ENCODE measurements around the gene FAM120A. TPM values are rescaled to one million over a fixed set of nuclear protein-coding genes. Genes with fewer than 3 reads are reported as not detected.

Gene FAM120A
- total RNA-seq, 1 experiment from 2014 or later: 53.3 TPM

DNA sequence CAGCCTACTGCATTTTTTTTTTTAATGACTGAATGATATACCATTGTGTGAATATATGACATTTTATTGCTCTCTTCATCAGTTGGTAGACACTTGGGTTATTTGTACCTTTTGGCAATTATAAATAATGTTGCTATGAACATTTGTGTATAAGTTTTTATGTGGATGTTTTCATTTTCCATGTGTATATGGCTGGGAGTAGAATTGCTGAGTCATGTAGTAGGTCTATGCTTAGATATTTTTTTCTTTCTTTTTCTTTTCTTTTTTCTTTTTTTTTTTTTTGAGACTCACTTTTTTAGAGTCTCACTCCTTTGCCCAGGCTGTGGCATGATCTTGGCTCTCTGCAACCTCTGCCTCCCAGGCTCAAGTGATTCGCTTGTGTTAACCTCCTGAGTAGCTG lies 34.8 kb downstream of the FAM120A start (continued):
- no peak for TF ChIP-seq FOXP1 (CRISPR knock-in tag; IDR thresholded peaks at IDR 0.05; ENCODE audit: borderline replicate concordance)
- TF ChIP-seq, protein P1, sequence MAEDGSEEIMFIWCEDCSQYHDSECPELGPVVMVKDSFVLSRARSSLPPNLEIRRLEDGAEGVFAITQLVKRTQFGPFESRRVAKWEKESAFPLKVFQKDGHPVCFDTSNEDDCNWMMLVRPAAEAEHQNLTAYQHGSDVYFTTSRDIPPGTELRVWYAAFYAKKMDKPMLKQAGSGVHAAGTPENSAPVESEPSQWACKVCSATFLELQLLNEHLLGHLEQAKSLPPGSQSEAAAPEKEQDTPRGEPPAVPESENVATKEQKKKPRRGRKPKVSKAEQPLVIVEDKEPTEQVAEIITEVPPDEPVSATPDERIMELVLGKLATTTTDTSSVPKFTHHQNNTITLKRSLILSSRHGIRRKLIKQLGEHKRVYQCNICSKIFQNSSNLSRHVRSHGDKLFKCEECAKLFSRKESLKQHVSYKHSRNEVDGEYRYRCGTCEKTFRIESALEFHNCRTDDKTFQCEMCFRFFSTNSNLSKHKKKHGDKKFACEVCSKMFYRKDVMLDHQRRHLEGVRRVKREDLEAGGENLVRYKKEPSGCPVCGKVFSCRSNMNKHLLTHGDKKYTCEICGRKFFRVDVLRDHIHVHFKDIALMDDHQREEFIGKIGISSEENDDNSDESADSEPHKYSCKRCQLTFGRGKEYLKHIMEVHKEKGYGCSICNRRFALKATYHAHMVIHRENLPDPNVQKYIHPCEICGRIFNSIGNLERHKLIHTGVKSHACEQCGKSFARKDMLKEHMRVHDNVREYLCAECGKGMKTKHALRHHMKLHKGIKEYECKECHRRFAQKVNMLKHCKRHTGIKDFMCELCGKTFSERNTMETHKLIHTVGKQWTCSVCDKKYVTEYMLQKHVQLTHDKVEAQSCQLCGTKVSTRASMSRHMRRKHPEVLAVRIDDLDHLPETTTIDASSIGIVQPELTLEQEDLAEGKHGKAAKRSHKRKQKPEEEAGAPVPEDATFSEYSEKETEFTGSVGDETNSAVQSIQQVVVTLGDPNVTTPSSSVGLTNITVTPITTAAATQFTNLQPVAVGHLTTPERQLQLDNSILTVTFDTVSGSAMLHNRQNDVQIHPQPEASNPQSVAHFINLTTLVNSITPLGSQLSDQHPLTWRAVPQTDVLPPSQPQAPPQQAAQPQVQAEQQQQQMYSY (CRISPR knock-in tag; IDR thresholded peaks at IDR 0.05): no peak

DNA sequence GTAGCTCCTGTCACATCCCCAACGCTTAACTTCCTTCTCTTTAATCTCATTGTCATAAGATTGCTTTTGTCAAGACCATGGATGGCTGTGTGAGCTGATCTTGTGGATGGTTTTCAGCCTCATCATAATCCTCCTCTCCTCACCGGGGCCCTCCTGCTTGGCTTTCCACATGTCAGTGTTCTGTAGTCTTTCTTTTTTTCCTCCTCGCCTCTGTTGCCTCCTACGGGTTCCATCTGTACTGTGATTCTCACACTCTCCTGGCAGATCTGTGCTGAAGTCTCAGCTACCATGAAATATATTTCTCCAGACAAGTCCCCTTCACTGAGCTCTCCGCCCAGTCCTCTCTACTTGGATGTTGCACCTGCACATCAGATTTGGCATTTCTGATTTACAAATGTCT lies 36.8 kb downstream of the FAM120A start:
- Mint-ChIP-seq H3K27ac (peak overlapping the region; percentile 1; the same call in 1 of the 2 replicates), H3K4me3 (no peak overlapping the region), H3K9me3 (no peaks in the 10 kb centered on the region), H3K27me3 (ENCODE audit: low read depth) (no peaks in the 10 kb centered on the region), H3K4me1 (peaks cover 5% of the 10 kb centered on the region; the same call in 1 of the 2 replicates), H3K36me3 (peaks cover 40% of the 10 kb centered on the region)
- ATAC-seq (no peak), DNase-seq (ENCODE audit: low spot score) (no peak)
- CTCF ChIA-PET: no interaction called here
- POLR2A ChIA-PET: no interaction called here
- TF ChIP-seq ZNF317 (CRISPR knock-in tag; IDR thresholded peaks at IDR 0.05; ENCODE audit: borderline replicate concordance, low read depth) (no peak), SMAD3 (CRISPR knock-in tag; IDR thresholded peaks at IDR 0.05; ENCODE audit: borderline replicate concordance) (no peak), CBFB (CRISPR knock-in tag; IDR thresholded peaks at IDR 0.05; ENCODE audit: low read depth) (no peak), PRRX2 (CRISPR knock-in tag; IDR thresholded peaks at IDR 0.05) (no peak), SMAD4 (CRISPR knock-in tag; IDR thresholded peaks at IDR 0.05) (no peak)
- TF ChIP-seq, protein P2, sequence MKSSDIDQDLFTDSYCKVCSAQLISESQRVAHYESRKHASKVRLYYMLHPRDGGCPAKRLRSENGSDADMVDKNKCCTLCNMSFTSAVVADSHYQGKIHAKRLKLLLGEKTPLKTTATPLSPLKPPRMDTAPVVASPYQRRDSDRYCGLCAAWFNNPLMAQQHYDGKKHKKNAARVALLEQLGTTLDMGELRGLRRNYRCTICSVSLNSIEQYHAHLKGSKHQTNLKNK (CRISPR knock-in tag; IDR thresholded peaks at IDR 0.05): no peak
- TF ChIP-seq, protein P3, sequence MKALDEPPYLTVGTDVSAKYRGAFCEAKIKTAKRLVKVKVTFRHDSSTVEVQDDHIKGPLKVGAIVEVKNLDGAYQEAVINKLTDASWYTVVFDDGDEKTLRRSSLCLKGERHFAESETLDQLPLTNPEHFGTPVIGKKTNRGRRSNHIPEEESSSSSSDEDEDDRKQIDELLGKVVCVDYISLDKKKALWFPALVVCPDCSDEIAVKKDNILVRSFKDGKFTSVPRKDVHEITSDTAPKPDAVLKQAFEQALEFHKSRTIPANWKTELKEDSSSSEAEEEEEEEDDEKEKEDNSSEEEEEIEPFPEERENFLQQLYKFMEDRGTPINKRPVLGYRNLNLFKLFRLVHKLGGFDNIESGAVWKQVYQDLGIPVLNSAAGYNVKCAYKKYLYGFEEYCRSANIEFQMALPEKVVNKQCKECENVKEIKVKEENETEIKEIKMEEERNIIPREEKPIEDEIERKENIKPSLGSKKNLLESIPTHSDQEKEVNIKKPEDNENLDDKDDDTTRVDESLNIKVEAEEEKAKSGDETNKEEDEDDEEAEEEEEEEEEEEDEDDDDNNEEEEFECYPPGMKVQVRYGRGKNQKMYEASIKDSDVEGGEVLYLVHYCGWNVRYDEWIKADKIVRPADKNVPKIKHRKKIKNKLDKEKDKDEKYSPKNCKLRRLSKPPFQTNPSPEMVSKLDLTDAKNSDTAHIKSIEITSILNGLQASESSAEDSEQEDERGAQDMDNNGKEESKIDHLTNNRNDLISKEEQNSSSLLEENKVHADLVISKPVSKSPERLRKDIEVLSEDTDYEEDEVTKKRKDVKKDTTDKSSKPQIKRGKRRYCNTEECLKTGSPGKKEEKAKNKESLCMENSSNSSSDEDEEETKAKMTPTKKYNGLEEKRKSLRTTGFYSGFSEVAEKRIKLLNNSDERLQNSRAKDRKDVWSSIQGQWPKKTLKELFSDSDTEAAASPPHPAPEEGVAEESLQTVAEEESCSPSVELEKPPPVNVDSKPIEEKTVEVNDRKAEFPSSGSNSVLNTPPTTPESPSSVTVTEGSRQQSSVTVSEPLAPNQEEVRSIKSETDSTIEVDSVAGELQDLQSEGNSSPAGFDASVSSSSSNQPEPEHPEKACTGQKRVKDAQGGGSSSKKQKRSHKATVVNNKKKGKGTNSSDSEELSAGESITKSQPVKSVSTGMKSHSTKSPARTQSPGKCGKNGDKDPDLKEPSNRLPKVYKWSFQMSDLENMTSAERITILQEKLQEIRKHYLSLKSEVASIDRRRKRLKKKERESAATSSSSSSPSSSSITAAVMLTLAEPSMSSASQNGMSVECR (CRISPR knock-in tag; IDR thresholded peaks at IDR 0.05; ENCODE audit: borderline replicate concordance): no peak
- TF ChIP-seq, protein P4, sequence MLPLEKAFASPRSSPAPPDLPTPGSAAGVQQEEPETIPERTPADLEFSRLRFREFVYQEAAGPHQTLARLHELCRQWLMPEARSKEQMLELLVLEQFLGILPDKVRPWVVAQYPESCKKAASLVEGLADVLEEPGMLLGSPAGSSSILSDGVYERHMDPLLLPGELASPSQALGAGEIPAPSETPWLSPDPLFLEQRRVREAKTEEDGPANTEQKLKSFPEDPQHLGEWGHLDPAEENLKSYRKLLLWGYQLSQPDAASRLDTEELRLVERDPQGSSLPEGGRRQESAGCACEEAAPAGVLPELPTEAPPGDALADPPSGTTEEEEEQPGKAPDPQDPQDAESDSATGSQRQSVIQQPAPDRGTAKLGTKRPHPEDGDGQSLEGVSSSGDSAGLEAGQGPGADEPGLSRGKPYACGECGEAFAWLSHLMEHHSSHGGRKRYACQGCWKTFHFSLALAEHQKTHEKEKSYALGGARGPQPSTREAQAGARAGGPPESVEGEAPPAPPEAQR (CRISPR knock-in tag; IDR thresholded peaks at IDR 0.05): no peak
- TF ChIP-seq, protein P5, sequence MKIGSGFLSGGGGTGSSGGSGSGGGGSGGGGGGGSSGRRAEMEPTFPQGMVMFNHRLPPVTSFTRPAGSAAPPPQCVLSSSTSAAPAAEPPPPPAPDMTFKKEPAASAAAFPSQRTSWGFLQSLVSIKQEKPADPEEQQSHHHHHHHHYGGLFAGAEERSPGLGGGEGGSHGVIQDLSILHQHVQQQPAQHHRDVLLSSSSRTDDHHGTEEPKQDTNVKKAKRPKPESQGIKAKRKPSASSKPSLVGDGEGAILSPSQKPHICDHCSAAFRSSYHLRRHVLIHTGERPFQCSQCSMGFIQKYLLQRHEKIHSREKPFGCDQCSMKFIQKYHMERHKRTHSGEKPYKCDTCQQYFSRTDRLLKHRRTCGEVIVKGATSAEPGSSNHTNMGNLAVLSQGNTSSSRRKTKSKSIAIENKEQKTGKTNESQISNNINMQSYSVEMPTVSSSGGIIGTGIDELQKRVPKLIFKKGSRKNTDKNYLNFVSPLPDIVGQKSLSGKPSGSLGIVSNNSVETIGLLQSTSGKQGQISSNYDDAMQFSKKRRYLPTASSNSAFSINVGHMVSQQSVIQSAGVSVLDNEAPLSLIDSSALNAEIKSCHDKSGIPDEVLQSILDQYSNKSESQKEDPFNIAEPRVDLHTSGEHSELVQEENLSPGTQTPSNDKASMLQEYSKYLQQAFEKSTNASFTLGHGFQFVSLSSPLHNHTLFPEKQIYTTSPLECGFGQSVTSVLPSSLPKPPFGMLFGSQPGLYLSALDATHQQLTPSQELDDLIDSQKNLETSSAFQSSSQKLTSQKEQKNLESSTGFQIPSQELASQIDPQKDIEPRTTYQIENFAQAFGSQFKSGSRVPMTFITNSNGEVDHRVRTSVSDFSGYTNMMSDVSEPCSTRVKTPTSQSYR (CRISPR knock-in tag; IDR thresholded peaks at IDR 0.05): no peak
- TF ChIP-seq, protein P6, sequence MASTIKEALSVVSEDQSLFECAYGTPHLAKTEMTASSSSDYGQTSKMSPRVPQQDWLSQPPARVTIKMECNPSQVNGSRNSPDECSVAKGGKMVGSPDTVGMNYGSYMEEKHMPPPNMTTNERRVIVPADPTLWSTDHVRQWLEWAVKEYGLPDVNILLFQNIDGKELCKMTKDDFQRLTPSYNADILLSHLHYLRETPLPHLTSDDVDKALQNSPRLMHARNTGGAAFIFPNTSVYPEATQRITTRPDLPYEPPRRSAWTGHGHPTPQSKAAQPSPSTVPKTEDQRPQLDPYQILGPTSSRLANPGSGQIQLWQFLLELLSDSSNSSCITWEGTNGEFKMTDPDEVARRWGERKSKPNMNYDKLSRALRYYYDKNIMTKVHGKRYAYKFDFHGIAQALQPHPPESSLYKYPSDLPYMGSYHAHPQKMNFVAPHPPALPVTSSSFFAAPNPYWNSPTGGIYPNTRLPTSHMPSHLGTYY (CRISPR knock-in tag; IDR thresholded peaks at IDR 0.05): no peak
- TF ChIP-seq, protein P7, sequence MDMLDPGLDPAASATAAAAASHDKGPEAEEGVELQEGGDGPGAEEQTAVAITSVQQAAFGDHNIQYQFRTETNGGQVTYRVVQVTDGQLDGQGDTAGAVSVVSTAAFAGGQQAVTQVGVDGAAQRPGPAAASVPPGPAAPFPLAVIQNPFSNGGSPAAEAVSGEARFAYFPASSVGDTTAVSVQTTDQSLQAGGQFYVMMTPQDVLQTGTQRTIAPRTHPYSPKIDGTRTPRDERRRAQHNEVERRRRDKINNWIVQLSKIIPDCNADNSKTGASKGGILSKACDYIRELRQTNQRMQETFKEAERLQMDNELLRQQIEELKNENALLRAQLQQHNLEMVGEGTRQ (CRISPR knock-in tag; IDR thresholded peaks at IDR 0.05): no peak
- TF ChIP-seq, protein P8, sequence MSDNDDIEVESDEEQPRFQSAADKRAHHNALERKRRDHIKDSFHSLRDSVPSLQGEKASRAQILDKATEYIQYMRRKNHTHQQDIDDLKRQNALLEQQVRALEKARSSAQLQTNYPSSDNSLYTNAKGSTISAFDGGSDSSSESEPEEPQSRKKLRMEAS (CRISPR knock-in tag; IDR thresholded peaks at IDR 0.05): no peak
- TF ChIP-seq, protein P9, sequence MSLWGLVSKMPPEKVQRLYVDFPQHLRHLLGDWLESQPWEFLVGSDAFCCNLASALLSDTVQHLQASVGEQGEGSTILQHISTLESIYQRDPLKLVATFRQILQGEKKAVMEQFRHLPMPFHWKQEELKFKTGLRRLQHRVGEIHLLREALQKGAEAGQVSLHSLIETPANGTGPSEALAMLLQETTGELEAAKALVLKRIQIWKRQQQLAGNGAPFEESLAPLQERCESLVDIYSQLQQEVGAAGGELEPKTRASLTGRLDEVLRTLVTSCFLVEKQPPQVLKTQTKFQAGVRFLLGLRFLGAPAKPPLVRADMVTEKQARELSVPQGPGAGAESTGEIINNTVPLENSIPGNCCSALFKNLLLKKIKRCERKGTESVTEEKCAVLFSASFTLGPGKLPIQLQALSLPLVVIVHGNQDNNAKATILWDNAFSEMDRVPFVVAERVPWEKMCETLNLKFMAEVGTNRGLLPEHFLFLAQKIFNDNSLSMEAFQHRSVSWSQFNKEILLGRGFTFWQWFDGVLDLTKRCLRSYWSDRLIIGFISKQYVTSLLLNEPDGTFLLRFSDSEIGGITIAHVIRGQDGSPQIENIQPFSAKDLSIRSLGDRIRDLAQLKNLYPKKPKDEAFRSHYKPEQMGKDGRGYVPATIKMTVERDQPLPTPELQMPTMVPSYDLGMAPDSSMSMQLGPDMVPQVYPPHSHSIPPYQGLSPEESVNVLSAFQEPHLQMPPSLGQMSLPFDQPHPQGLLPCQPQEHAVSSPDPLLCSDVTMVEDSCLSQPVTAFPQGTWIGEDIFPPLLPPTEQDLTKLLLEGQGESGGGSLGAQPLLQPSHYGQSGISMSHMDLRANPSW (CRISPR knock-in tag; conservative IDR thresholded peaks at IDR 0.05; ENCODE audit: low read depth): no peak

All from WTC11 (cell line).